A549 (cell line): ENCODE data around the gene USH1C.

Experiments
- CEBPB ChIP-seq, 2 experiments: fragments of >200 bp in 1 of 2; sonication (Bioruptor Twin) in 1 of 2; formaldehyde crosslinking in 1 of 2; IDR thresholded peaks; 2 replicates each; pipeline ENCODE4 v1.6.1; 2012 to 2016
- ZC3H11A ChIP-seq: fragments of 450-650 bp; IDR thresholded peaks from 2 replicates; pipeline ENCODE4 v1.6.1; 2014; ENCODE audit warnings: antibody characterized with exemption, mild to moderate bottlenecking
- ZFP36 ChIP-seq: fragments of 450-650 bp; IDR thresholded peaks from 2 replicates; pipeline ENCODE4 v1.6.1; 2014; ENCODE audit warnings: borderline replicate concordance; ENCODE audit not compliant: partially characterized antibody
- TF ChIP-seq, protein P1 (sequence below): fragments of >200 bp; sonication (Bioruptor Twin); formaldehyde crosslinking; IDR thresholded peaks from 3 replicates; pipeline ENCODE4 v1.5.1; 2016

DNA sequence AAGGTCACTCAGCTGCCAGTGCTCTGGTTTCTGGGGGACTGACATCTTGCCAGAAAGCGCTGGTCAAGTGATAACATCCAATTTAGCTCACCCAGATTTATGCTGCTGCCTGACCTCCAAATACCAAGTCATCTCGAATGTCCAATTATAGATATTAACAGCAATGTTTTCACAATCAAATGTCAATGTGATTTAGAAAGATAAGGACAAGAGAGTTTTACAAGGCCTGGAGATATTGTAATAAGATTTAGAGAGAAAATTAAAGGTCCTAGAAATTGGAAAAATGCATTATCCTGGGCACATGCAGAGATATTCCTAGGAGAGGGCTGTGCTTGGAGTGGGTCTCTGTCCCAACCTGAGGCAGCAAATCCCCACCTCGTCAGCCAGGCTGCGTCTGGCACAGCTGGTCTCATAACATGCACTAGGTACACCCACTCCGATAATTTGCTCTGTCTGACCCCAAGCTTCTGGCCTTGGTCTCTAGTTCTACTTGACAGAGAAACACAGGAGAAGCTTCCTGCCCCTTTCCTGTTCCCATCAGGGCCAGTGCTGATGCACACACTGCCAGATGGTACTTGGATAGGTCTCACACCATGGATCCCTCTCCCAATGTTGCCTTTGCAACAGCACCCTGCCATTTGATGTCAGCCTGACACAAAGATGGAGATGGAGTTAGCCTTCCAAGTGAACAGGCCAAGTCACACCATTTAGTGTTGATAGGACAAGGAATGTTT lies 28.6 kb downstream of the USH1C start:
- TF ChIP-seq, protein P1, sequence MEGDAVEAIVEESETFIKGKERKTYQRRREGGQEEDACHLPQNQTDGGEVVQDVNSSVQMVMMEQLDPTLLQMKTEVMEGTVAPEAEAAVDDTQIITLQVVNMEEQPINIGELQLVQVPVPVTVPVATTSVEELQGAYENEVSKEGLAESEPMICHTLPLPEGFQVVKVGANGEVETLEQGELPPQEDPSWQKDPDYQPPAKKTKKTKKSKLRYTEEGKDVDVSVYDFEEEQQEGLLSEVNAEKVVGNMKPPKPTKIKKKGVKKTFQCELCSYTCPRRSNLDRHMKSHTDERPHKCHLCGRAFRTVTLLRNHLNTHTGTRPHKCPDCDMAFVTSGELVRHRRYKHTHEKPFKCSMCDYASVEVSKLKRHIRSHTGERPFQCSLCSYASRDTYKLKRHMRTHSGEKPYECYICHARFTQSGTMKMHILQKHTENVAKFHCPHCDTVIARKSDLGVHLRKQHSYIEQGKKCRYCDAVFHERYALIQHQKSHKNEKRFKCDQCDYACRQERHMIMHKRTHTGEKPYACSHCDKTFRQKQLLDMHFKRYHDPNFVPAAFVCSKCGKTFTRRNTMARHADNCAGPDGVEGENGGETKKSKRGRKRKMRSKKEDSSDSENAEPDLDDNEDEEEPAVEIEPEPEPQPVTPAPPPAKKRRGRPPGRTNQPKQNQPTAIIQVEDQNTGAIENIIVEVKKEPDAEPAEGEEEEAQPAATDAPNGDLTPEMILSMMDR: no peak
- TF ChIP-seq CEBPB (IDR thresholded peaks at IDR 0.05) (no peak), ZFP36 (no peak), ZC3H11A (no peak)
